HG03280 (cell line): ENCODE results near the gene DDX56.
"Not testable (repeated sequence)": the region's sequence is repeated elsewhere in the genome, so short reads cannot be mapped to it uniquely, and the experiment has no call there.

Source experiments
- ATAC-seq: cut with Tn5 transposase; IDR thresholded peaks from one replicate; pipeline ENCODE4 v1.9.1; 2021; ENCODE audit warnings: mild to moderate bottlenecking, moderate library complexity; ENCODE audit not compliant: unreplicated experiment

DDX56 gene

GRCh38 chr7:44597181-44597580, 23.5 kb upstream of the DDX56 start:
- ATAC-seq = not testable (repeated sequence)

GRCh38 chr7:44595934-44596635, 22.4 kb upstream of the DDX56 start:
- no peak for ATAC-seq

GRCh38 chr7:44590910-44591309, 17.2 kb upstream of the DDX56 start:
- no peak for ATAC-seq

- ATAC-seq = peak; percentile 54
These were observed 14.4 kb upstream of the DDX56 start for GRCh38 chr7:44587843-44588711.

DNA sequence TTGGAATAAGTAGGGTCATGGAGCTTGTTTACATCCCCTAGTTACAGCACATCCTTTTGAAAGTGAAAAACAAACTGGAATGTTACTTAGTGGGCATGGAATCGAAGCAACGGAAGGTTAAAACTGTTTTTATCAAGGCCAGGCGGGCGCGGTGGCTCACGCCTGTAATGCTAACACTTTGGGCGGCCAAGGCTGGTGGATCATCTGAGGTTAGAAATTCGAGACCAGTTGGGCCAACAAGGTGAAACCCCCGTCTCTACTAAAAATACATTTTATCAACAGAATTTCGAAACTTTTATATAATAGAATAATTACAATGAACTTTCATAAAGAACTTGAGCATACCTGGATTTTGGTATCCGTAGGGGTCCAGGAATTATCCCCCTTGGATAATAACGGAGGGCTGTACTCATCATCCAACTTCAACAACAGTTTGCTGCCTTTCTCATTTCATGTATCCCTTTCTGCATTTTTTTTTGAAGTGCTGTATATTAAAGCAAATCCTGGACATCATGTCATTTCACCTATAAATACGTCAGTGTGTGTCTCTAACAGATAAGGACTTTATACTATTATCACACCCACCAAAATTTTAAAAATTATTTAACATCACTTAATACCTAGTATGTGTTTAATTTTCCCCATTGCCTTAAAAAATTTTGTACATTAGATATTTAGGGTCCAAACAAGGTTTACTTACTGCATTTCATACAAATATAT, 9.6 kb upstream of the DDX56 start:
- ATAC-seq = no peak

GRCh38 chr7:44581879-44582603, 8.3 kb upstream of the DDX56 start, which contains the start of gene TMED4:
TSS of gene TMED4 (minus strand) at chr7:44582231. CDS start at chr7:44582206, 25 bp downstream.
- peak; percentile 85 for ATAC-seq

- ATAC-seq = peak; percentile 26
These were observed 7.5 kb upstream of the DDX56 start for GRCh38 chr7:44580945-44581878.

DNA sequence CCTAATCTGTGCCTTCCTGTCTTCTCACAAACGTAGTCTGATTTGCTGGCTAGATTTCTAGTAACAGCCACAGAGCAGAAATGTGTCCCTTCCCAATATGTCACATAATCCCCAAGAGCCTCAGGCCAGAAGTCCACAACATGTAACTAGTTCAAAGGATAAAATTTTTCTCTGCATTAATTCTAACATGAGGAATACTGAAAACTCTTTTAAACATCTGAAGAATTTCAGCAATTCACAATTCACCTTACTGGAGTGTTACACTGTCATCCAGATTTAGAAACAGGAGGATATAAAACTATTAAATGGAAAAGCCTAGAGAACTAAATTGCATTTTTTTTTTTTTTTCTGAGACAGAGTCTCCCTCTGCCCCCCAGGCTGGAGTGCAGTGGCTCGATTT, 2.5 kb upstream of the DDX56 start:
- ATAC-seq = no peak

GRCh38 chr7:44575054-44575453, 1.3 kb upstream of the DDX56 start:
- ATAC-seq = no peak

GRCh38 chr7:44574287-44574872, 672 bp upstream of the DDX56 start:
- no peak for ATAC-seq

GRCh38 chr7:44572771-44573170, 937 bp downstream of the DDX56 start:
- no peak for ATAC-seq

DNA sequence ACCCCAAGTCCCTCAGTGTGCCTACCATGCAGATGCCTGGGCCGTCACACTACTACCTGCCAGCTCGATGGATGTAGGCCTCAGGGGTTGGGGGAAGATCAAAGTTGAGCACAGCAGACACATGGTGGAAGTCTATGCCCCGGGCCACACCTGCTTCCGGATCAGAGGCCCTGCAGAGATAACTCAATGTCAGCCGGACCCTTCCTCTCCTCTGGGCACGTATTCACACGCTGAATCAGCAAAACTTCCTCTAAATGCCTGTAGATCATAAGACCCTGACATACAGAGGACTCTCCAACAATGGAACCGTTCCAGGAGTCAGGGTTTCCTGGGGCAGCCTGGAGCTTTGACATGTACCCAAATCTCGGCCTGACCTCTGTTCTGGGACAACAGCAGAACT, 3.7 kb downstream of the DDX56 start:
- ATAC-seq = no peak

- no peak for ATAC-seq
These were observed 4.7 kb downstream of the DDX56 start for GRCh38 chr7:44568771-44569560.

DNA sequence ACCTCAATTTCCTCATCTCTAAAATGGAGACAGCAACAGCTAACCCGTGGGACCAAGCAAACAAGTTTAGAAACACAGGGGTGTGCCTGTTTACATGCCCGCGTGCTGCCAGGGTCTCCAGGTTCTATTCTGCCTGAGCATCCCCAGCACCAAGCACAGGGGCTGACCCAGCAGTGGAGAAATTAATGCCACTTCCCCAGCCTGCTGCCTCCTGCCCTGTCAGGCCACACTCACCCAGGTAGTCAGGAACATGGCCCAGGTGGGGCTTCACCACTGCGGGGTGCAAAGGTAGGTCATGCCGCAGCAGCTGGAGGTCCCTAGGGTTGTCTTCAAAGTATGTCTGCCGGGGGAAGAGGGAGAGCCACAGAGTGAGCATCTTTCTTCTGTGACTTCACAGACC, 5.8 kb downstream of the DDX56 start:
- no peak for ATAC-seq

DNA sequence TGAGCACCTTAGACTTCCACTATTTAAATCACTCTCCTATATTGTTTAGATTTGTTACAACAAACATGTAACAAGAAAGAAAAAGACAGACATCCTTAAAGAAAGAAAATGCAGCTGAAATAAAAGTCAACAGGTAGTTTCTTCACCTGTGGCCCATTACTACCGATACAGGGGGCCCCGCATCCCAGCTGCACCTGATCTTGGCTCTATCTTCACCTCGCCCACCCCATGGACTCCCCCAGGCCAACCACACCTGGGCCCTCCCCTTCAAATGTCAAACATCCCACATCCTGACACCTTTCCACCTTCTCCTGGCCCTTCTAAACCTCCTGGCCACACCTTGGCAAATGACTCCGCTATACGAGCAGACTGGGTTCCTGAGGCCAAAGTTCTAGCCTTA, 7.0 kb downstream of the DDX56 start:
- ATAC-seq = no peak

DNA sequence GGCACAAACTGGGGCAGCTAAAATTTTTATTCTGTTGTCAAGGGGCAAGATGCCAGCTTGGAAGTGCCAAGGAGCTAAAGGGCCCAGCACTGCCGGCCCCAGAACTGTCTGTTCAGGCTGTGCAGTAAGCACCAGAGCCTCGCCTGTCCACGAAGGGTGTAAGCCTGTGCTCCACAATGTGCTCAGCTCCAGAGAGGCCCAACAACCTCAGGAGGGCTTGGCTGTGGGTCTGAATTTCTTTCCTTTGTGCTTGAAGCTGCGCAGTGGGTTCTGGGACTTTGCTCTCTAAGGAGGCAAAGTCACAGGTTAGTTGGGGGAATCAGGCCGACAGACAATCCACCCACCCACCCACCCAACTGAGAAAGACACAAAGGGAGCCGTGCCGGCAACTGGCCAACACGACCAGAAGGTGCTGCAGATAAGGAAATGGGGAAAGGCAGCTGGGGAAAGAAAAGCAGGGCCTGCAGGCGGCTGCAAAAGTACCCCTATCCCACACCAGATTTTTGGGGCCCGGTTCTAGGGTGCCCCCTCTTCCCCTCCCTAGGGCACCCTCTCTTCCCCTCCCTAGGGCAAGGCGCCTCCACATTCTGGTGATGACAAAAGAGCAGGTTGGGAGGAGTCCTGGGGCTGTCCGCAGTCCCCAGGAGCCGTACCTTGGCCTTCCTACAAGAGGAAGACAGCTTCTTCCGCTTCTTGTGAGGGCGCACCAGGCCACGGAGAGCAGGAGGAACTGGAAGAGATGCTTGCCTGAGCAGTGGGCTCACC, 7.7 kb downstream of the DDX56 start:
- peak; percentile 26 for ATAC-seq

DNA sequence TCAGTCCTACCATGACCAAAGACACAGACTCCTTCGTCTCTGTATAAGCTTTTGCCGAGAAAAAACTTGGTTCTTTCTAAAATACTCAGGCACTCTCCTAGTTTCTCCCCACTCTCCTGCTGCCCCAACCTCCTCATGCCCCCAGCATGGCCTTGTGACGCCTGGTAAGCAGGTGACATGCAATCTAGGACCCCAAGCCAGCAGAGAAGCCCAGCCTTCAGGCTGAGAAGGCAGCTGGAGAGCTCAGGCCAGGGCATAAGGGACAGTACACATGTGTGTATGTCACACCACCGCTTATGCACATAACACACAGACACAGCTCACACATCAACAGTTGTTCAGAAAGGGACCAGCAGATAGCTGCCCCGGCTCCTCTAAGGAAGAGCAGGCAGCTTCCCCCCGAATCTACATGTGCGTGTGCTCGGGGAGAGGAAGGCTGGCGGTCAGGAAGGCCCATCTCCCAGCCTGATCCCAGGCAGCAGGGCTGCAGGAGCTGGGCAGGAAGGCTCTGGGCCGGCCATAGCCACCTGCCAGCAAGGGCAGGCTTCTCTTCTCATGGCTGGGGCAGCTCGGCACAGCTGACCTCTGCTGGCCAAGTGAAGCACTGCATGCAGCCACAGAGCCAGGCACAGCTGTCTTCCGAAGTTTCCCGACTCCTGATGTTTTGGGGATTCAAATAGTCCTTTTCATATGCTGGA, 8.5 kb downstream of the DDX56 start:
- peak; percentile 81 for ATAC-seq
